IMR-90 (cell line): ENCODE results near the gene FIBCD1. TPM values are rescaled to one million over a fixed set of nuclear protein-coding genes. Genes with fewer than 3 reads are reported as not detected.

Experiments used
- ATAC-seq: fragments of 200-7000 bp; cut with Tn5 transposase; 2 replicates; pipeline ENCODE4 v1.9.1; 2020; ENCODE audit warnings: low read depth, mild to moderate bottlenecking, moderate library complexity
- BruUV-seq: library from RNA; stranded (reverse); fragments of 400-500 nt; replicated peaks from 2 replicates; lab custom pipeline; 2021; lab: Mats Ljungman, UMichigan
- CTCF ChIA-PET: fragments of 300-600 bp; formaldehyde crosslinking; extraction: SDS; loops from one replicate; lab custom pipeline; 2021; ENCODE audit warnings: antibody characterized with exemption; lab: Yijun Ruan, JAX
- POLR2A ChIA-PET: fragments of 300-600 bp; sonication (Branson Sonifier 250); formaldehyde crosslinking; loops from one replicate; lab custom pipeline; 2022; ENCODE audit warnings: antibody characterized with exemption; ENCODE audit not compliant: unreplicated experiment; lab: Charles Lee
- DNase-seq: peaks from one replicate; pipeline ENCODE4 v3.0.0; 2013
- H2AFZ ChIP-seq: replicated peaks from 2 replicates; pipeline ENCODE3; 2013; ENCODE audit warnings: low read length, mild to moderate bottlenecking; ENCODE audit not compliant: poor library complexity
- H2AK5ac ChIP-seq: 2 replicates; pipeline ENCODE4 v1.6.1; 2013; ENCODE audit warnings: low read depth, low read length, inconsistent platforms
- H2AK9ac ChIP-seq: replicated peaks from 2 replicates; pipeline ENCODE3; 2013; ENCODE audit warnings: mild to moderate bottlenecking, low read depth, low read length, moderate library complexity; ENCODE audit not compliant: poor library complexity
- H2BK120ac ChIP-seq: 2 replicates; pipeline ENCODE4 v1.6.1; 2013; ENCODE audit warnings: low read depth, low read length, inconsistent platforms
- H2BK15ac ChIP-seq: 3 replicates; pipeline ENCODE4 v1.6.1; 2013; ENCODE audit warnings: low read depth, low read length, inconsistent platforms
- H2BK20ac ChIP-seq: 2 replicates; pipeline ENCODE4 v1.6.1; 2013; ENCODE audit warnings: low read depth, mild to moderate bottlenecking, inconsistent platforms, low read length, moderate library complexity
- H2BK5ac ChIP-seq: 2 replicates; pipeline ENCODE4 v1.6.1; 2013; ENCODE audit warnings: mild to moderate bottlenecking, low read depth, low read length, inconsistent platforms; ENCODE audit not compliant: poor library complexity, severe bottlenecking
- H3K14ac ChIP-seq: replicated peaks from 2 replicates; pipeline ENCODE4 v1.6.1; 2013; ENCODE audit warnings: low read depth, low read length, inconsistent platforms
- H3K18ac ChIP-seq: 2 replicates; pipeline ENCODE4 v1.6.1; 2013; ENCODE audit warnings: low read depth, low read length, control low read depth
- H3K23ac ChIP-seq: 2 replicates; pipeline ENCODE4 v1.6.1; 2013; ENCODE audit warnings: low read depth, low read length, inconsistent platforms
- H3K27ac ChIP-seq: 2 replicates; pipeline ENCODE4 v1.5.1; 2013; ENCODE audit warnings: mild to moderate bottlenecking, control low read depth, low read length; ENCODE audit not compliant: insufficient read depth
- H3K27me3 ChIP-seq: 2 replicates; pipeline ENCODE4 v1.6.1; 2013; ENCODE audit warnings: low read length; ENCODE audit not compliant: control insufficient read depth, insufficient read depth
- H3K36me3 ChIP-seq: 2 replicates; pipeline ENCODE4 v1.6.1; 2013; ENCODE audit warnings: low read length, mixed read lengths; ENCODE audit not compliant: control insufficient read depth, insufficient read depth
- H3K4ac ChIP-seq: 2 replicates; pipeline ENCODE4 v1.6.1; 2013; ENCODE audit warnings: low read depth, low read length, inconsistent platforms
- H3K4me1 ChIP-seq: 2 replicates; pipeline ENCODE4 v1.6.1; 2013; ENCODE audit warnings: low read length, mixed read lengths; ENCODE audit not compliant: control insufficient read depth, insufficient read depth
- H3K4me2 ChIP-seq: 2 replicates; pipeline ENCODE4 v1.6.1; 2013; ENCODE audit warnings: low read depth, mild to moderate bottlenecking, control low read depth, low read length, moderate library complexity
- H3K4me3 ChIP-seq: 2 replicates; pipeline ENCODE4 v1.5.1; 2013; ENCODE audit warnings: low read depth, mild to moderate bottlenecking, control low read depth, low read length, moderate library complexity; ENCODE audit not compliant: insufficient read depth
- H3K56ac ChIP-seq: 2 replicates; pipeline ENCODE4 v1.6.1; 2013; ENCODE audit warnings: low read length, inconsistent platforms; ENCODE audit not compliant: insufficient read depth; ENCODE audit errors: extremely low read depth
- H3K79me1 ChIP-seq, 2 experiments: 2 replicates each; pipeline ENCODE4 v1.6.1; 2013; ENCODE audit warnings: low read length in 2 of 2, inconsistent platforms in 1 of 2, low read depth in 1 of 2
- H3K9ac ChIP-seq: 2 replicates; pipeline ENCODE4 v1.6.1; 2013; ENCODE audit warnings: low read depth, low read length, control low read depth
- H3K9me1 ChIP-seq: 2 replicates; pipeline ENCODE4 v1.6.1; 2013; ENCODE audit warnings: low read length, inconsistent platforms; ENCODE audit not compliant: insufficient read depth
- H3K9me3 ChIP-seq: 2 replicates; pipeline ENCODE4 v1.6.1; 2013; ENCODE audit warnings: low read length; ENCODE audit not compliant: control insufficient read depth, insufficient read depth
- H4K20me1 ChIP-seq: 2 replicates; pipeline ENCODE4 v1.6.1; 2013; ENCODE audit warnings: low read length, inconsistent platforms; ENCODE audit not compliant: insufficient read depth
- H4K5ac ChIP-seq: 2 replicates; pipeline ENCODE4 v1.6.1; 2013; ENCODE audit warnings: mild to moderate bottlenecking, low read depth, low read length, control low read depth
- H4K8ac ChIP-seq, 2 experiments: 2 replicates each; pipeline ENCODE4 v1.6.1; 2013; ENCODE audit warnings: low read depth in 2 of 2, low read length in 2 of 2, control low read depth in 1 of 2, inconsistent platforms in 1 of 2
- H4K91ac ChIP-seq: 2 replicates; pipeline ENCODE4 v1.6.1; 2013; ENCODE audit warnings: low read depth, low read length, inconsistent platforms; ENCODE audit not compliant: insufficient read depth
- BHLHE40 ChIP-seq: fragments of 150-350 bp; IDR thresholded peaks from 2 replicates; pipeline ENCODE4 v1.6.1; 2016; ENCODE audit warnings: mild to moderate bottlenecking, low read depth, low read length
- CEBPB ChIP-seq: IDR thresholded peaks from 2 replicates; pipeline ENCODE4 v1.6.1; 2012; ENCODE audit warnings: low read depth, low read length, improper control_type of control experiment
- CHD1 ChIP-seq: IDR thresholded peaks from 2 replicates; pipeline ENCODE4 v1.6.1; 2012; ENCODE audit warnings: low read depth, low read length, improper control_type of control experiment
- MAFK ChIP-seq: IDR thresholded peaks from 2 replicates; pipeline ENCODE4 v1.6.1; 2012; ENCODE audit warnings: low read depth, low read length, improper control_type of control experiment
- MAZ ChIP-seq: IDR thresholded peaks from 2 replicates; pipeline ENCODE4 v1.6.1; 2012; ENCODE audit warnings: low read depth, mild to moderate bottlenecking, low read length, improper control_type of control experiment, moderate library complexity, borderline replicate concordance
- MXI1 ChIP-seq: IDR thresholded peaks from 2 replicates; pipeline ENCODE4 v1.6.1; 2012; ENCODE audit warnings: low read depth, mild to moderate bottlenecking, low read length, moderate library complexity, borderline replicate concordance
- RAD21 ChIP-seq: IDR thresholded peaks from 2 replicates; pipeline ENCODE4 v1.6.1; 2012; ENCODE audit warnings: low read length, improper control_type of control experiment
- RFX5 ChIP-seq: IDR thresholded peaks from 2 replicates; pipeline ENCODE4 v1.8.0; 2012; ENCODE audit warnings: low read depth, mild to moderate bottlenecking, low read length, moderate library complexity
- SMC3 ChIP-seq: fragments of 150-350 bp; IDR thresholded peaks from 2 replicates; pipeline ENCODE4 v1.6.1; 2016; ENCODE audit warnings: low read depth, mild to moderate bottlenecking, antibody characterized with exemption, low read length, moderate library complexity
- WGBS, 2 experiments: methylation state at CpG; one replicate each; pipeline versions ENCODE4 v1.1.5 to v1.1.7; 2013; ENCODE audit warnings: missing lambda C conversion rate in 2 of 2; ENCODE audit not compliant: insufficient read length in 1 of 2; ENCODE audit errors: extremely low coverage in 2 of 2; 5-methylcytosine and 5-hydroxymethylcytosine counted together
- dilution Hi-C: fragments of 300-500 bp; cut with HindIII; formaldehyde crosslinking; loops from one replicate; pipeline ENCODE4 v1.14.3; 2018; ENCODE audit warnings: low sequenced_read_pairs; ENCODE audit not compliant: unreplicated experiment
- in situ Hi-C: fragments of 300-500 bp; cut with MboI; formaldehyde crosslinking; loops from 3 replicates; pipeline ENCODE4 v1.14.3; 2019; ENCODE audit warnings: low sequenced_read_pairs, inconsistent platforms, mixed read lengths
- intact Hi-C: fragments of 100-400 bp; cut with micrococcal nuclease; formaldehyde crosslinking; loops from 2 replicates; pipeline ENCODE4 v1.10.0; 2022
- polyA plus RNA-seq, 3 experiments: library from polyadenylated mRNA; depleted of rRNA; stranded (reverse); fragments of >200 nt; gene quantifications; 2 replicates each; pipeline ENCODE4 v1.2.3, GENCODE V29; 2012; ENCODE audit warnings: low replicate concordance in 1 of 3
- total RNA-seq: library from RNA; depleted of rRNA; stranded (reverse); fragments of >200 nt; gene quantifications from 2 replicates; pipeline ENCODE4 v1.2.3, GENCODE V29; 2012
- TF ChIP-seq, protein P1 (sequence below): fragments of 150-350 bp; IDR thresholded peaks from 2 replicates; pipeline ENCODE4 v1.6.1; 2016; ENCODE audit warnings: low read depth, mild to moderate bottlenecking, low read length, moderate library complexity, borderline replicate concordance
- TF ChIP-seq, protein P2 (sequence below): fragments of 150-350 bp; IDR thresholded peaks from 2 replicates; pipeline ENCODE4 v1.6.1; 2017; ENCODE audit warnings: mild to moderate bottlenecking, antibody characterized with exemption, low read length, low read depth
- TF ChIP-seq, protein P3 (sequence below): conservative IDR thresholded peaks from 2 replicates; pipeline ENCODE4 v1.5.1; 2012; ENCODE audit warnings: mild to moderate bottlenecking, low read depth, low read length, improper control_type of control experiment

FIBCD1 gene
- total and polyA plus RNA-seq, 2 of the 4 experiments (the other 2 are of a cell fraction) = 1.1 to 10.1 TPM

DNA sequence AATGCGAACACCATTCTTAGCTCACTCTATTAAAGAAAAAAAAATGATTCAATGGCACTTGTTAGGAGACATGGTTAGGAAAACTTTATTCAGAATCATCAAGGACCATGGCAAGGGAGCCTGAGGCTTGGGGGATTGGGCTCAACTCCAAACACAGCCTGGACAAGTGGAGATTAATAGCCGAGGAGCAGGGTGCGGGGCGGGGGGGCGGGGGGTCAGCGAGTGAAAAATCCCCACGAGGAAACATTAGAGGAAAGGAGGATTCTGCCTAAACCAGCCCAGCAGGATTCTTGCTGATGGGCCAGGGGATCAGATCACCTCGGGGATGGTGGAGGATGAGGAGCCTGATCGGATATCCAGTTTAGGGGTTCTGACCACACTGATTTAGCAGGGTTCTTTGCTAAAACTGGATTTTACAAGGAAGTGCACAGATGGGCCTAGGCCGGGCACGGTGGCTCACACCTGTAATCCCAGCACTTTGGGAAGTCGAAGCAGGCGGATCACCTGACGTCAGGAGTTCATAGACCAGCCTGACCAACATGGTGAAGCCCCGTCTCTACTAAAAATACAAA lies 24.4 kb upstream of the FIBCD1 start:
- H3K4me1 ChIP-seq = peaks cover 10% of the 10 kb centered on the region
- ChIA-PET POLR2A (interaction anchor here (0.6 kb wide), 1 partner anchor 40 kb away, joined by 5 read pairs; no protein-coding TSS in a partner anchor), CTCF (no interaction called here)
- no peak overlapping the region for H2AFZ ChIP-seq
- no peaks in the 10 kb centered on the region for H3K27me3 ChIP-seq
- peak overlapping the region; percentile 30 for H3K4ac ChIP-seq
- BruUV-seq = no TSS peak
- intact Hi-C loops (no loop called here), dilution Hi-C loops (no loop called here), in situ Hi-C loops (no loop called here)
- H3K14ac ChIP-seq = no peak overlapping the region
- no peak overlapping the region for H3K4me3 ChIP-seq
- no peak overlapping the region for H2BK20ac ChIP-seq
- peak overlapping the region; percentile 45 for H2BK120ac ChIP-seq
- H3K36me3 ChIP-seq = no peaks in the 10 kb centered on the region
- H2AK5ac ChIP-seq = 0 out of 2 replicates have a peak overlapping the region, but pooled peaks have one; percentile 31
- TF ChIP-seq BHLHE40 (no peak), MAZ (no peak), RAD21 (no peak), MXI1 (no peak), RFX5 (no peak), MAFK (no peak), SMC3 (no peak), CHD1 (no peak), CEBPB (no peak)
- TF ChIP-seq, protein P1, sequence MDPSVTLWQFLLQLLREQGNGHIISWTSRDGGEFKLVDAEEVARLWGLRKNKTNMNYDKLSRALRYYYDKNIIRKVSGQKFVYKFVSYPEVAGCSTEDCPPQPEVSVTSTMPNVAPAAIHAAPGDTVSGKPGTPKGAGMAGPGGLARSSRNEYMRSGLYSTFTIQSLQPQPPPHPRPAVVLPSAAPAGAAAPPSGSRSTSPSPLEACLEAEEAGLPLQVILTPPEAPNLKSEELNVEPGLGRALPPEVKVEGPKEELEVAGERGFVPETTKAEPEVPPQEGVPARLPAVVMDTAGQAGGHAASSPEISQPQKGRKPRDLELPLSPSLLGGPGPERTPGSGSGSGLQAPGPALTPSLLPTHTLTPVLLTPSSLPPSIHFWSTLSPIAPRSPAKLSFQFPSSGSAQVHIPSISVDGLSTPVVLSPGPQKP = no peak
- TF ChIP-seq, protein P2, sequence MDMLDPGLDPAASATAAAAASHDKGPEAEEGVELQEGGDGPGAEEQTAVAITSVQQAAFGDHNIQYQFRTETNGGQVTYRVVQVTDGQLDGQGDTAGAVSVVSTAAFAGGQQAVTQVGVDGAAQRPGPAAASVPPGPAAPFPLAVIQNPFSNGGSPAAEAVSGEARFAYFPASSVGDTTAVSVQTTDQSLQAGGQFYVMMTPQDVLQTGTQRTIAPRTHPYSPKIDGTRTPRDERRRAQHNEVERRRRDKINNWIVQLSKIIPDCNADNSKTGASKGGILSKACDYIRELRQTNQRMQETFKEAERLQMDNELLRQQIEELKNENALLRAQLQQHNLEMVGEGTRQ = no peak
- TF ChIP-seq, protein P3, sequence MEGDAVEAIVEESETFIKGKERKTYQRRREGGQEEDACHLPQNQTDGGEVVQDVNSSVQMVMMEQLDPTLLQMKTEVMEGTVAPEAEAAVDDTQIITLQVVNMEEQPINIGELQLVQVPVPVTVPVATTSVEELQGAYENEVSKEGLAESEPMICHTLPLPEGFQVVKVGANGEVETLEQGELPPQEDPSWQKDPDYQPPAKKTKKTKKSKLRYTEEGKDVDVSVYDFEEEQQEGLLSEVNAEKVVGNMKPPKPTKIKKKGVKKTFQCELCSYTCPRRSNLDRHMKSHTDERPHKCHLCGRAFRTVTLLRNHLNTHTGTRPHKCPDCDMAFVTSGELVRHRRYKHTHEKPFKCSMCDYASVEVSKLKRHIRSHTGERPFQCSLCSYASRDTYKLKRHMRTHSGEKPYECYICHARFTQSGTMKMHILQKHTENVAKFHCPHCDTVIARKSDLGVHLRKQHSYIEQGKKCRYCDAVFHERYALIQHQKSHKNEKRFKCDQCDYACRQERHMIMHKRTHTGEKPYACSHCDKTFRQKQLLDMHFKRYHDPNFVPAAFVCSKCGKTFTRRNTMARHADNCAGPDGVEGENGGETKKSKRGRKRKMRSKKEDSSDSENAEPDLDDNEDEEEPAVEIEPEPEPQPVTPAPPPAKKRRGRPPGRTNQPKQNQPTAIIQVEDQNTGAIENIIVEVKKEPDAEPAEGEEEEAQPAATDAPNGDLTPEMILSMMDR = no peak
- H2AK9ac ChIP-seq = no peak overlapping the region
- peaks cover 13% of the 10 kb centered on the region for H3K9me1 ChIP-seq
- ATAC-seq (no peak), DNase-seq (no peak)
- no peak overlapping the region for H4K5ac ChIP-seq
- no peak overlapping the region for H3K23ac ChIP-seq
- no peak overlapping the region for H4K8ac ChIP-seq
- no peak overlapping the region for H4K91ac ChIP-seq
- H3K27ac ChIP-seq = no peak overlapping the region
- H3K56ac ChIP-seq = no peak overlapping the region
- no peak overlapping the region; the same call in 1 of the 2 replicates for H3K18ac ChIP-seq
- no peak overlapping the region for H2BK5ac ChIP-seq
- no peaks in the 10 kb centered on the region for H4K20me1 ChIP-seq
- no peak overlapping the region for H3K9ac ChIP-seq
- H2BK15ac ChIP-seq = 0 out of 3 replicates have a peak overlapping the region, but pooled peaks have one; percentile 30
- H3K79me1 ChIP-seq = no peaks in the 10 kb centered on the region
- WGBS, 2 experiments = 84% methylated on average over 6 of the region's 15 CpGs; no CpG with 5 or more reads in 1 of the 2 experiments
- H3K9me3 ChIP-seq = peaks cover 3% of the 10 kb centered on the region; the same call in 1 of the 2 replicates
- no peak overlapping the region for H3K4me2 ChIP-seq
